Measurements from ENCODE around the gene HNRNPH3.

HNRNPH3 gene

DNA sequence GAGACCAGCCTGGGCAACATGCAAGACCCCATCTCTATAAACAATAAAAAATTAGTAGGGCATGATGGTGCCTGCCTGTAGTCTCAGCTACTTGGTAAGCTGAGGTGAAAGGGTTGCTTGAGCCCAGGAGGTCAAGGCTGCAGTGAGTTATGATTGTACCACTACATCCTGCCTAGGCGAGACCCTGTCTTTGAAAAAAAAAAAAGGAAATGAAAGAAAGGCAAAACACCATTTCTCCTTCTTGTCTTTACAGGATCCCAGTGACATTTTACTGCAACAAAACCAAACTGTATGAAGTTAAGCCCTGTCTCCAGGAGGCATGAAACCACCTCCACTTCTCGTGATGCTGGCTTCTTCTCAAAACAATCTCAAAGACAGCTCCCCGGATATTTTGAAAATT lies 30.7 kb downstream of the HNRNPH3 start:
- H3K27me3 ChIP-seq (ENCODE audit: insufficient read depth, low read length) = no peaks in the 10 kb centered on the region
- H3K36me3 ChIP-seq (ENCODE audit: insufficient read depth, low read length) = no peaks in the 10 kb centered on the region
- no peak overlapping the region for H3K9ac ChIP-seq (ENCODE audit: low read length)
- H3F3A ChIP-seq (ENCODE audit: insufficient read depth, low read length) = no peaks in the 10 kb centered on the region
- no peak overlapping the region for H2AFZ ChIP-seq (ENCODE audit: low read length)
- no peak overlapping the region for H3K27ac ChIP-seq (ENCODE audit: low read depth, low read length, poor library complexity, severe bottlenecking)
- H4K20me1 ChIP-seq (ENCODE audit: insufficient read depth, low read length) = no peaks in the 10 kb centered on the region
- peaks cover 6% of the 10 kb centered on the region for H3K4me1 ChIP-seq (ENCODE audit: insufficient read depth, low read length, severe bottlenecking)
- no peak overlapping the region for H3K4me2 ChIP-seq (ENCODE audit: low read length)
- H3K4me3 ChIP-seq (ENCODE audit: low read depth, low read length, poor library complexity, severe bottlenecking) = no peak overlapping the region
- TF ChIP-seq, protein P1, sequence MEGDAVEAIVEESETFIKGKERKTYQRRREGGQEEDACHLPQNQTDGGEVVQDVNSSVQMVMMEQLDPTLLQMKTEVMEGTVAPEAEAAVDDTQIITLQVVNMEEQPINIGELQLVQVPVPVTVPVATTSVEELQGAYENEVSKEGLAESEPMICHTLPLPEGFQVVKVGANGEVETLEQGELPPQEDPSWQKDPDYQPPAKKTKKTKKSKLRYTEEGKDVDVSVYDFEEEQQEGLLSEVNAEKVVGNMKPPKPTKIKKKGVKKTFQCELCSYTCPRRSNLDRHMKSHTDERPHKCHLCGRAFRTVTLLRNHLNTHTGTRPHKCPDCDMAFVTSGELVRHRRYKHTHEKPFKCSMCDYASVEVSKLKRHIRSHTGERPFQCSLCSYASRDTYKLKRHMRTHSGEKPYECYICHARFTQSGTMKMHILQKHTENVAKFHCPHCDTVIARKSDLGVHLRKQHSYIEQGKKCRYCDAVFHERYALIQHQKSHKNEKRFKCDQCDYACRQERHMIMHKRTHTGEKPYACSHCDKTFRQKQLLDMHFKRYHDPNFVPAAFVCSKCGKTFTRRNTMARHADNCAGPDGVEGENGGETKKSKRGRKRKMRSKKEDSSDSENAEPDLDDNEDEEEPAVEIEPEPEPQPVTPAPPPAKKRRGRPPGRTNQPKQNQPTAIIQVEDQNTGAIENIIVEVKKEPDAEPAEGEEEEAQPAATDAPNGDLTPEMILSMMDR (IDR thresholded peaks at IDR 0.05; ENCODE audit: low read length) = no peak
- TF ChIP-seq EZH2 (IDR thresholded peaks at IDR 0.05; ENCODE audit: borderline replicate concordance, low read length) = no peak
- H3K9me3 ChIP-seq (ENCODE audit: low read length) = no peaks in the 10 kb centered on the region
- no peaks in the 10 kb centered on the region for H3K9me2 ChIP-seq (ENCODE audit: low read depth, low read length)
- H3K79me2 ChIP-seq (ENCODE audit: insufficient read depth, low read length) = no peaks in the 10 kb centered on the region

DNA sequence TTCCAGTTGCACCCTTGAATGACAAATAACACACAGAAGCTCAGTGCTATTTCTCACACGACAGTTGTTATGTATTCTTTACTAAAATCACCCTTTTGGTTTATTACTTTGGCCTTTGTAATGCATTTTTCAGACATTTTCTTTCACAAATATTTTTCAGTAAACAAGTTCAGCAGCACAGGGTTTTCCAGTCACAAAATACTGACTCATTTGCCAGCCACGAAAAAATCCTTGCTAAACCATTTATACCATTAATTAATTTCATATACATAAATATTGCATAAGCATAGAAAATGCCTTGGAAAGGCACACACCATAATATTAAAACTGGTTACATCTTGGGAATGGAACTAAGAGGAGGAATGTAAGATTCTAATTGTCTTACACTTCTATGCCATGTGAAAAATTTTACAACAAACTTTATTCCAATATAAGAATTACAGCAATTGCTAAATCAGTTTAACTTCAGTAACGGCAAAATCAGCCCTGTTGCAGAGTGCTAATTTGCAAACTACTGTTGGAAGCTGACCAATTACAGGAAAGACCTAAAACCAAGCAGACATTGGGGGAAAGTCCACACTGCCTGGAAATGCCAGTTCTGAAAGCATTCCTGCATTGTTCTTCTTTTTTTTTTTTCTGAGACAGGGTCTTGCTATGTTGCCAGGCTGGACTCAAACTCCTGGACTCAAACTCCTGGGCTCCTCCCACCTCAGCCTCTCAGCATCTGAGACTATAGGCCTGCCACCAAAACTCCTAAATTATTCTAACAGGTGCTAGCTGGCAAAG lies 32.4 kb downstream of the HNRNPH3 start:
- no peak overlapping the region for H3K4me2 ChIP-seq (ENCODE audit: low read length)
- H3K4me1 ChIP-seq (ENCODE audit: insufficient read depth, low read length, severe bottlenecking) = peaks cover 6% of the 10 kb centered on the region
- H3K27me3 ChIP-seq (ENCODE audit: insufficient read depth, low read length) = no peaks in the 10 kb centered on the region
- TF ChIP-seq, protein P1 (IDR thresholded peaks at IDR 0.05; ENCODE audit: low read length) = no peak
- TF ChIP-seq EZH2 (IDR thresholded peaks at IDR 0.05; ENCODE audit: borderline replicate concordance, low read length) = no peak
- no peak overlapping the region for H3K9ac ChIP-seq (ENCODE audit: low read length)
- H2AFZ ChIP-seq (ENCODE audit: low read length) = no peak overlapping the region
- H4K20me1 ChIP-seq (ENCODE audit: insufficient read depth, low read length) = no peaks in the 10 kb centered on the region
- no peaks in the 10 kb centered on the region for H3K9me2 ChIP-seq (ENCODE audit: low read depth, low read length)
- H3K9me3 ChIP-seq (ENCODE audit: low read length) = no peaks in the 10 kb centered on the region
- H3K27ac ChIP-seq (ENCODE audit: low read depth, low read length, poor library complexity, severe bottlenecking) = no peak overlapping the region
- H3K36me3 ChIP-seq (ENCODE audit: insufficient read depth, low read length) = no peaks in the 10 kb centered on the region
- no peak overlapping the region for H3K4me3 ChIP-seq (ENCODE audit: low read depth, low read length, poor library complexity, severe bottlenecking)
- H3F3A ChIP-seq (ENCODE audit: insufficient read depth, low read length) = no peaks in the 10 kb centered on the region
- H3K79me2 ChIP-seq (ENCODE audit: insufficient read depth, low read length) = no peaks in the 10 kb centered on the region

DNA sequence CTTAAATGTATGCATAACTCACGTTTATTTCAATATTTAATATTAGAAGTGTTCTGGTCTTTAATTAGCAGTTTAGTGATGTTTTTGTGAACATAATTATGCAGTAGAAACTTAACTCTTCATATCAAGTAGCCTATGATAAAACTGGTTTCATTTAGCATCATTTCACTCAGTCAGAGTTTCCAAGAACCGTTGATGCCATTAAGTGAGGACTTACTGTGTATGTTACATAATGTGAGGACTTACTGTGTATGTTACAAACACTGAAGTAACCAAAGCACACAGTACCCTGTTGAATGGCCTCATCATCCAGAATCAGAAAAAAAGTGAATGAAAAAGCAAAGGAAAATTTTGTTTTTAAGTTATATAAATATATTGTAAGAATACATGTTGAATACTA lies 33.7 kb downstream of the HNRNPH3 start:
- H3K4me2 ChIP-seq (ENCODE audit: low read length) = no peak overlapping the region
- H3K4me3 ChIP-seq (ENCODE audit: low read depth, low read length, poor library complexity, severe bottlenecking) = no peak overlapping the region
- no peaks in the 10 kb centered on the region for H4K20me1 ChIP-seq (ENCODE audit: insufficient read depth, low read length)
- H3K27me3 ChIP-seq (ENCODE audit: insufficient read depth, low read length) = no peaks in the 10 kb centered on the region
- H3K9ac ChIP-seq (ENCODE audit: low read length) = no peak overlapping the region
- H3K27ac ChIP-seq (ENCODE audit: low read depth, low read length, poor library complexity, severe bottlenecking) = no peak overlapping the region
- no peaks in the 10 kb centered on the region for H3K9me2 ChIP-seq (ENCODE audit: low read depth, low read length)
- no peaks in the 10 kb centered on the region for H3K79me2 ChIP-seq (ENCODE audit: insufficient read depth, low read length)
- 0 out of 2 replicates have a peak, but pooled peaks cover 3% of the 10 kb centered on the region for H3K36me3 ChIP-seq (ENCODE audit: insufficient read depth, low read length)
- peaks cover 6% of the 10 kb centered on the region for H3K4me1 ChIP-seq (ENCODE audit: insufficient read depth, low read length, severe bottlenecking)
- no peaks in the 10 kb centered on the region for H3K9me3 ChIP-seq (ENCODE audit: low read length)
- TF ChIP-seq EZH2 (IDR thresholded peaks at IDR 0.05; ENCODE audit: borderline replicate concordance, low read length) = no peak
- TF ChIP-seq, protein P1 (IDR thresholded peaks at IDR 0.05; ENCODE audit: low read length) = no peak
- H2AFZ ChIP-seq (ENCODE audit: low read length) = no peak overlapping the region
- H3F3A ChIP-seq (ENCODE audit: insufficient read depth, low read length) = no peaks in the 10 kb centered on the region
